ENCODE data around the gene CEP72. TPM values are rescaled to one million over a fixed set of nuclear protein-coding genes. Genes with fewer than 3 reads are reported as not detected.

Gene CEP72
- total RNA-seq, 1 experiment from 2014 or later = 17.3 TPM

DNA sequence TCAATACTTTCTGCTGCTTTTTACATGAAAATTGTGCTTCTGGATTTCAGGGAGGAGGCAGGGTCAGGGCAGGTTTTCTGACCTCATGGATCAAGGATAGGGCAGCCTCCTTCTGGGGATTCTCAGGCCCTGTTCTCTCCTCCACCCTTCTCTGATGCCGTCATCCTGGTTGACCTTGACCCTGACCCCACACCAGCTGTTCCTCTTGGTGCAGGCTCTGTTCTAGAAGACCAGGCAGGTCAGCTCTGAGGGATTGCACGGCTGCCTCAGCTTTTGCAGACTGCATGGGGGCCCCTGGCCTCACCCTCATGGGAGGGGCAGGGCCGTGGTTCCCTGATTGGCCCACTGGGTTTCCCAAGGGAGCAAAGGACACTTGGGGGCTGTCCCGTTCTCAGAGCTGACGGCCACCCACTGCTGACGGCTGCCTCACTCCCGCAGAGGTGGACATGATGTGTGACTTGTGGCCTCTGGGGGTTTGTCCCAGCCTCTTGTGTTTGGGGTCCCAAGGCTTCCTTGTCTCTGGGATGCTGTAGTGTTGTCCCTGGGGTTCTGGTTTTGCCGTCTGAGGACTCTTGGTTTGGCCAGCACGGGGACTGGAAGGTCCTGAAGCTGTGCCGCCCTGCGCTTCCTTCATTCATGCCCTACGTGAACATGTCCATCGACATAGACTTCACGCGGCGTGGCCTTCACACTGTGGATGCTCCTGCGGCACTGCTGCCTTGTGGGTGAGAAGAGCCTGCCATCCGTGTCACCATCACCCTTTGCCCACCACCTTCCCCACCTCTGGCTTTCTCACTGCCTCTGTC, 34.5 kb downstream of the CEP72 start:
- Histone ChIP-seq H3K9ac (ENCODE audit: low read length) (no peak overlapping the region), H3K36me3 (ENCODE audit: low read depth, low read length) (peaks cover 45% of the 10 kb centered on the region), H3K9me3 (ENCODE audit: low read length) (no peaks in the 10 kb centered on the region), H3K4me3 (ENCODE audit: low read length) (no peak overlapping the region), H3K4me2 (ENCODE audit: low read length) (no peak overlapping the region), H3K79me2 (ENCODE audit: low read length) (no peaks in the 10 kb centered on the region), H4K20me1 (ENCODE audit: low read length) (no peaks in the 10 kb centered on the region), H3F3A (ENCODE audit: low read length, unreplicated experiment) (no peaks in the 10 kb centered on the region), H3K9me2 (replicated peaks; ENCODE audit: low read length) (no peaks in the 10 kb centered on the region), H3K4me1 (ENCODE audit: insufficient read depth, low read length) (no peaks in the 10 kb centered on the region), H3K27me3 (ENCODE audit: low read length) (no peaks in the 10 kb centered on the region), H3K27ac (ENCODE audit: low read length) (no peak overlapping the region), H2AFZ (ENCODE audit: low read length) (no peak overlapping the region)
- DNase-seq = no peak
- no peak for ATAC-seq
- ChIA-PET CTCF (no interaction called here), POLR2A (ENCODE audit: unreplicated experiment) (no interaction called here)
- TF ChIP-seq, protein P1, sequence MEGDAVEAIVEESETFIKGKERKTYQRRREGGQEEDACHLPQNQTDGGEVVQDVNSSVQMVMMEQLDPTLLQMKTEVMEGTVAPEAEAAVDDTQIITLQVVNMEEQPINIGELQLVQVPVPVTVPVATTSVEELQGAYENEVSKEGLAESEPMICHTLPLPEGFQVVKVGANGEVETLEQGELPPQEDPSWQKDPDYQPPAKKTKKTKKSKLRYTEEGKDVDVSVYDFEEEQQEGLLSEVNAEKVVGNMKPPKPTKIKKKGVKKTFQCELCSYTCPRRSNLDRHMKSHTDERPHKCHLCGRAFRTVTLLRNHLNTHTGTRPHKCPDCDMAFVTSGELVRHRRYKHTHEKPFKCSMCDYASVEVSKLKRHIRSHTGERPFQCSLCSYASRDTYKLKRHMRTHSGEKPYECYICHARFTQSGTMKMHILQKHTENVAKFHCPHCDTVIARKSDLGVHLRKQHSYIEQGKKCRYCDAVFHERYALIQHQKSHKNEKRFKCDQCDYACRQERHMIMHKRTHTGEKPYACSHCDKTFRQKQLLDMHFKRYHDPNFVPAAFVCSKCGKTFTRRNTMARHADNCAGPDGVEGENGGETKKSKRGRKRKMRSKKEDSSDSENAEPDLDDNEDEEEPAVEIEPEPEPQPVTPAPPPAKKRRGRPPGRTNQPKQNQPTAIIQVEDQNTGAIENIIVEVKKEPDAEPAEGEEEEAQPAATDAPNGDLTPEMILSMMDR (conservative IDR thresholded peaks at IDR 0.05; ENCODE audit: low read depth, low read length) = no peak
- TF ChIP-seq EZH2phosphoT487 (IDR thresholded peaks at IDR 0.05; ENCODE audit: borderline replicate concordance, low read length) (no peak), EZH2 (IDR thresholded peaks at IDR 0.05; ENCODE audit: low read length, unreplicated experiment) (no peak)
- intact Hi-C loops (cut with micrococcal nuclease) = no loop called here
- BruUV-seq (replicated peaks) = no TSS peak

DNA sequence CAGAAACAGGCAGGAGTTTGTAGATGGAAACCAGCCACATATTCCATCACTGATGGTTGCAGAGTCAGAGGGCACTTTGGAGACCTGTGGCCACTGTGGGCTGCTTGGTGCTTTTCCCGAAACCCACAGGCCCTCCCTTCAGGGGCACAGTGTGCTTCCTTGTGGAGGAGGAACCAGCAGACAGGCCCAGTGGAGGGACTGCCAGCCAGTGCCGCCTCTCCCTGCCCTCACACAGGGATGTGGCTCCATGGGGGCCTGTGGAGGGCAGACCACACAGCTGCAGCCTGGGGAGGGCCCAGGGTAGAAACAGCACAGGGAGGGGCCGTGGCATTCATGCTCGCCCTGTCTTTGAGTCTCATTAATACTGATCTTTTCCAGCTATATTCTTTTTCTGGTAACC, 35.2 kb downstream of the CEP72 start:
- Histone ChIP-seq H3K27me3 (ENCODE audit: low read length) (no peaks in the 10 kb centered on the region), H3K9me3 (ENCODE audit: low read length) (no peaks in the 10 kb centered on the region), H2AFZ (ENCODE audit: low read length) (no peak overlapping the region), H4K20me1 (ENCODE audit: low read length) (no peaks in the 10 kb centered on the region), H3K79me2 (ENCODE audit: low read length) (no peaks in the 10 kb centered on the region), H3K9ac (ENCODE audit: low read length) (no peak overlapping the region), H3K36me3 (ENCODE audit: low read depth, low read length) (peaks cover 45% of the 10 kb centered on the region), H3F3A (ENCODE audit: low read length, unreplicated experiment) (no peaks in the 10 kb centered on the region), H3K9me2 (replicated peaks; ENCODE audit: low read length) (no peaks in the 10 kb centered on the region), H3K4me2 (ENCODE audit: low read length) (no peak overlapping the region), H3K4me3 (ENCODE audit: low read length) (no peak overlapping the region), H3K27ac (ENCODE audit: low read length) (no peak overlapping the region), H3K4me1 (ENCODE audit: insufficient read depth, low read length) (no peaks in the 10 kb centered on the region)
- TF ChIP-seq EZH2phosphoT487 (IDR thresholded peaks at IDR 0.05; ENCODE audit: borderline replicate concordance, low read length) (no peak), EZH2 (IDR thresholded peaks at IDR 0.05; ENCODE audit: low read length, unreplicated experiment) (no peak)
- DNase-seq (no peak), ATAC-seq (no peak)
- intact Hi-C loops (cut with micrococcal nuclease) = no loop called here
- ChIA-PET POLR2A (ENCODE audit: unreplicated experiment) (no interaction called here), CTCF (no interaction called here)
- no TSS peak for BruUV-seq (replicated peaks)

DNA sequence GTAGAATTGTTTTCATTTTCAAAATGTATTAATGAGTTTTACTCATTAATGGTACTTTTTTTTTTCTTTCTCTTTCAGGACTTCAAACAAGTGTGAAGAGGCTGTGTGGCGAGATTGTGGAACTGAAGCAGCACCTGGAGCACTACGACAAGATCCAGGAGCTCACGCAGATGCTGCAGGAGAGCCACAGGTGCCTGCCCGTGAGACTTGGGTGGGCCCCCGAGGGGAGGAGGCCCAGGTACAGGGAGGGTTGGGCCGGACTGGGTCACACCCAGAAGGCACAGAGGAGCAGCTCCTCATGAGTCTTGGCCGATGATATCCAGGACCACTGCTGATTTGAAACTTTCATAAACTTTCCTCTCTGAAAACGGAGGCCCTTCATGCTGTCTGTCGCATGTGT, 35.6 kb downstream of the CEP72 start:
- no peaks in the 10 kb centered on the region for H3K79me2 ChIP-seq (ENCODE audit: low read length)
- no peaks in the 10 kb centered on the region for H3K9me3 ChIP-seq (ENCODE audit: low read length)
- no peak overlapping the region for H3K4me3 ChIP-seq (ENCODE audit: low read length)
- DNase-seq (no peak), ATAC-seq (no peak)
- BruUV-seq (replicated peaks) = no TSS peak
- CTCF ChIA-PET = no interaction called here
- H3K27ac ChIP-seq (ENCODE audit: low read length) = no peak overlapping the region
- no peaks in the 10 kb centered on the region for H3K9me2 ChIP-seq (replicated peaks; ENCODE audit: low read length)
- no peak for TF ChIP-seq EZH2phosphoT487 (IDR thresholded peaks at IDR 0.05; ENCODE audit: borderline replicate concordance, low read length)
- TF ChIP-seq, protein P1 (conservative IDR thresholded peaks at IDR 0.05; ENCODE audit: low read depth, low read length) = no peak
- TF ChIP-seq EZH2 (IDR thresholded peaks at IDR 0.05; ENCODE audit: low read length, unreplicated experiment) = no peak
- no peaks in the 10 kb centered on the region for H4K20me1 ChIP-seq (ENCODE audit: low read length)
- no peaks in the 10 kb centered on the region for H3F3A ChIP-seq (ENCODE audit: low read length, unreplicated experiment)
- H3K4me2 ChIP-seq (ENCODE audit: low read length) = no peak overlapping the region
- POLR2A ChIA-PET (ENCODE audit: unreplicated experiment) = no interaction called here
- H2AFZ ChIP-seq (ENCODE audit: low read length) = no peak overlapping the region
- H3K27me3 ChIP-seq (ENCODE audit: low read length) = no peaks in the 10 kb centered on the region
- intact Hi-C loops (cut with micrococcal nuclease) = no loop called here
- H3K4me1 ChIP-seq (ENCODE audit: insufficient read depth, low read length) = no peaks in the 10 kb centered on the region
- H3K9ac ChIP-seq (ENCODE audit: low read length) = no peak overlapping the region
- H3K36me3 ChIP-seq (ENCODE audit: low read depth, low read length) = peaks cover 45% of the 10 kb centered on the region
